ENCODE measurements around the gene FAM89B. TPM values are rescaled to one million over a fixed set of nuclear protein-coding genes. Genes with fewer than 3 reads are reported as not detected.

FAM89B gene
- total RNA-seq, 4 donors from 2014 or later = 40.8 to 55.3 (median 44.6) TPM

DNA sequence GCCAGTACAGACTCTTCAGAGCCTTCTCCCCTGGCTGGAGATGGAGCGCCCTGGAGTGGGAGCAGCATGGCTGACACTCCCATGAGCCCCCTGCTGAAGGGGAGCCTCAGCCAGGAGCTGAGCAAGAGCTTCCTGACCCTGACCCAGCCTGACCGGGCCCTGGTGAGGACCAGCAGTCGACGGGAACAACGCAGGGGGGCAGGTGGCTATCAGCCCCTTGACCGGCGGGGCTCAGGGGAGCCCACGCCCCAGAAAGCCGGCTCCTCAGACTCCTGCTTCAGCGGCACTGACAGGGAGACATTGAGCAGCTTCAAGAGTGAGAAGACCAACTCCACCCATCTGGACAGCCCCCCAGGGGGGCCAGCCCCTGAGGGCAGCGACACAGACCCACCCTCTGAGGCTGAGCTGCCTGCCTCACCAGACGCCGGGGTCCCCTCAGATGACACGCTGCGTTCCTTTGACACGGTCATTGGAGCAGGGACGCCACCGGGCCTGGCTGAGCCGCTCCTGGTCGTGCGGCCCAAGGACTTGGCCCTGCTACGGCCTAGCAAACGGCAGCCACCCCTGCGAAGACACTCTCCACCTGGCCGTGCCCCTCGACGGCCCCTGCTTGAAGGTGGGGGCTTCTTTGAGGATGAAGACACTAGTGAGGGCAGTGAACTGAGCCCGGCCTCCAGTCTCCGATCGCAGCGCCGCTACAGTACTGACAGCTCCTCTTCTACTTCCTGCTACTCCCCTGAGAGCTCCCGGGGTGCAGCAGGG lies 45.8 kb downstream of the FAM89B start:
- H3K27ac ChIP-seq = no peak overlapping the region
- H3K4me3 ChIP-seq = no peak overlapping the region
- H3K27me3 ChIP-seq = no peaks in the 10 kb centered on the region
- TF ChIP-seq, protein P1, sequence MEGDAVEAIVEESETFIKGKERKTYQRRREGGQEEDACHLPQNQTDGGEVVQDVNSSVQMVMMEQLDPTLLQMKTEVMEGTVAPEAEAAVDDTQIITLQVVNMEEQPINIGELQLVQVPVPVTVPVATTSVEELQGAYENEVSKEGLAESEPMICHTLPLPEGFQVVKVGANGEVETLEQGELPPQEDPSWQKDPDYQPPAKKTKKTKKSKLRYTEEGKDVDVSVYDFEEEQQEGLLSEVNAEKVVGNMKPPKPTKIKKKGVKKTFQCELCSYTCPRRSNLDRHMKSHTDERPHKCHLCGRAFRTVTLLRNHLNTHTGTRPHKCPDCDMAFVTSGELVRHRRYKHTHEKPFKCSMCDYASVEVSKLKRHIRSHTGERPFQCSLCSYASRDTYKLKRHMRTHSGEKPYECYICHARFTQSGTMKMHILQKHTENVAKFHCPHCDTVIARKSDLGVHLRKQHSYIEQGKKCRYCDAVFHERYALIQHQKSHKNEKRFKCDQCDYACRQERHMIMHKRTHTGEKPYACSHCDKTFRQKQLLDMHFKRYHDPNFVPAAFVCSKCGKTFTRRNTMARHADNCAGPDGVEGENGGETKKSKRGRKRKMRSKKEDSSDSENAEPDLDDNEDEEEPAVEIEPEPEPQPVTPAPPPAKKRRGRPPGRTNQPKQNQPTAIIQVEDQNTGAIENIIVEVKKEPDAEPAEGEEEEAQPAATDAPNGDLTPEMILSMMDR (IDR thresholded peaks at IDR 0.05) = no peak
- TF ChIP-seq EP300 (IDR thresholded peaks at IDR 0.05) (no peak), POLR2A (IDR thresholded peaks at IDR 0.05) (no peak)
- DNase-seq (ENCODE audit: low spot score in 2 of 2) = no peak
- H3K4me1 ChIP-seq = peaks cover 0 to 37% (median 16%) of the 10 kb centered on the region in 4 donors
- peaks cover 0 to 64% (median 21%) of the 10 kb centered on the region in 3 donors for H3K36me3 ChIP-seq
- no peaks in the 10 kb centered on the region for H3K9me3 ChIP-seq
- WGBS, 2 donors = 87 to 94% methylated on average over 17 to 23 of the region's 33 CpGs

DNA sequence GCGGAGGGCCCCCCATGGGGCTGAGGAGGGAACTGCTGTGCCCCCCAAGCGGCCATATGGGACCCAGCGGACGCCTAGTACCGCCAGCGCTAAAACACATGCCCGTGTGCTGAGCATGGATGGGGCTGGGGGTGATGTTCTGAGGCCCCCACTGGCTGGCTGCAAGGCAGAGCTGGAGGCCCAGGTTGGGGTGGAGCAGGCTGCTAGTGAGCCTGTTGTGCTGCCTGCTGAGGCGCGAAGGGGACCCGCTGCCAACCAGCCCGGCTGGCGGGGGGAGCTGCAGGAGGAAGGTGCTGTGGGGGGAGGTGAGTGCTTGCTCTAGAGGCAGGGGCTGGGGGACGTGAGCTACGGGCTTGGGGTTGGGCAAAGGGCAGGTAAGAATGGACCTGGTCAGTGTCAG lies 46.4 kb downstream of the FAM89B start:
- WGBS, 2 donors = 85 to 89% methylated on average over 12 to 14 of the region's 14 CpGs
- DNase-seq (ENCODE audit: low spot score in 2 of 2) = no peak
- Histone ChIP-seq H3K4me3 (no peak overlapping the region), H3K27ac (no peak overlapping the region), H3K4me1 (peaks cover 0 to 34% (median 11%) of the 10 kb centered on the region in 4 donors), H3K36me3 (peaks cover 0 to 70% (median 23%) of the 10 kb centered on the region in 3 donors), H3K9me3 (no peaks in the 10 kb centered on the region), H3K27me3 (no peaks in the 10 kb centered on the region)
- TF ChIP-seq POLR2A (IDR thresholded peaks at IDR 0.05) (no peak), EP300 (IDR thresholded peaks at IDR 0.05) (no peak)
- TF ChIP-seq, protein P1 (IDR thresholded peaks at IDR 0.05) = no peak

DNA sequence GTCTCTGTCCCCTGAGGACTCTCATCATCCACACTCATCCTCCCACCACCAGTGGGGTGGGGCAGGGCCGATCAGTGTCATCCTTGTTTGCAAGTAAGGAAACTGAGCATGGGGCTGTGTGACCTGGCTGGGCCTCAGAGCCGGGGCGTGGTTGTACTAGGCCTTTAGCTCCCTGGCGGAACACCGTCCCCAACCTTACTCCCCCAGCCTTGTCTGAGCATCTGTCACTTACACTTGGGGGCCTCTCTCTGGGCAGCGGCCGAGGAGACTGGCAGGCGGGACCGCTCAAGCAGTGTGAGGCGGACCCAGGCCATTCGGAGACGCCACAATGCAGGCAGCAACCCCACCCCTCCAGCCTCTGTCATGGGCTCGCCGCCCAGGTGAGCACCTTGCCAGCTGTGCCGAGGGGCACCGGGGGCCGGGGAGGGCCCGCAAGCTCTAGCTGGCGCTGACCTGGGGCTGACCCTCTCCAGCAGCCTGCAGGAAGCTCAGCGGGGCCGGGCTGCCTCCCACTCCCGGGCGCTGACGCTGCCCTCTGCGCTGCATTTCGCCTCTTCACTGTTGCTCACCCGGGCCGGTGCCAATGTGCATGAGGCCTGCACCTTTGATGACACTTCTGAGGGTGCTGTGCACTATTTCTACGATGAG lies 47.1 kb downstream of the FAM89B start:
- WGBS, 2 donors = 94 to 96% methylated on average over 14 to 24 of the region's 29 CpGs
- no peak for TF ChIP-seq EP300 (IDR thresholded peaks at IDR 0.05)
- TF ChIP-seq POLR2A (IDR thresholded peaks at IDR 0.05) = no peak
- TF ChIP-seq, protein P1 (IDR thresholded peaks at IDR 0.05) = no peak
- no peak overlapping the region for H3K27ac ChIP-seq
- no peak for DNase-seq (ENCODE audit: low spot score in 2 of 2)
- peaks cover 0 to 77% (median 30%) of the 10 kb centered on the region in 3 donors for H3K36me3 ChIP-seq
- no peaks in the 10 kb centered on the region for H3K9me3 ChIP-seq
- no peaks in the 10 kb centered on the region for H3K27me3 ChIP-seq
- H3K4me1 ChIP-seq = peaks cover 0 to 34% (median 11%) of the 10 kb centered on the region in 4 donors
- H3K4me3 ChIP-seq = no peak overlapping the region

DNA sequence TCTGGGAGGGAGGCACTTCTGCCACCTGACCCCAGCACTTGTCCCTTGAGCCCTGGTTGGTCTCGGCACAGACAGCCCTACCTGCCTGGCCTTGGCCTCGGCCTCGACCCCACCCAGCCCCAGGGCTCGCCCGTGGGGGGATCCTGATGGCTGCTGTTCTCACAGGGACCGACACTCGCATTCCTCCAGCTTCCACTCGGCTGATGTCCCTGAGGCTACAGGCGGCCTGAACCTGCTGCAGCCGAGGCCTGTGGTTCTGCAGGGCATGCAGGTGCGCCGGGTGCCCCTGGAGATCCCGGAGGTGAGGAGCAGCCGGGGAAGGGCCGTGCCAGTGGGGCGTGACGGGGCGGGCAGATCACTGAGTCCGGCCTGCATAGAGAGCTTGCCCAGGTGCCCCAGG lies 48.3 kb downstream of the FAM89B start:
- 89 to 91% methylated on average over 17 to 18 of the region's 19 CpGs for WGBS, 2 donors
- peaks cover 0 to 34% (median 11%) of the 10 kb centered on the region in 4 donors for H3K4me1 ChIP-seq
- no peaks in the 10 kb centered on the region for H3K9me3 ChIP-seq
- H3K4me3 ChIP-seq = no peak overlapping the region
- peaks cover 0 to 89% (median 39%) of the 10 kb centered on the region in 3 donors for H3K36me3 ChIP-seq
- TF ChIP-seq, protein P1 (IDR thresholded peaks at IDR 0.05) = no peak
- TF ChIP-seq EP300 (IDR thresholded peaks at IDR 0.05) = no peak
- no peak for TF ChIP-seq POLR2A (IDR thresholded peaks at IDR 0.05)
- no peak overlapping the region for H3K27ac ChIP-seq
- H3K27me3 ChIP-seq = no peaks in the 10 kb centered on the region
- DNase-seq (ENCODE audit: low spot score in 2 of 2) = no peak

DNA sequence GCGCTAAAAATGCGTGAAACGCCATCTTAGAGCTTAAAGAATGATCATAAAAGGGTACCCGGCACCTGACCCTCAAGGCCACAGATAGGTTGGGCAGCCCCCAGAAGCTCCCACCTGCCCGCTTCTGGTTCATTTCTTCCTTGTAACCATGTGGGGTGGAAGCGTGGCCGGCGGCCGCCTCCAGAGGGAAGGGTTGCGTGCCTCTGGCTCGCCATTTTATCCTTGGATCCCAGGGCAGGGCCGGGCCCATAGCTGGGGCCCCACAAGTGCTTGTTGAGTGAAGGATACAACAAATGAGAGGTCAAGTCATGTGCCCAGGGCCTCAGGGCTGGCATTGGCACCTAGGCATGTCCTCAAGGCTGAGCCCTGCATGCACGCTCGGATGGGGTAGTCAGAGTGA lies 49.1 kb downstream of the FAM89B start:
- Histone ChIP-seq H3K4me3 (no peak overlapping the region), H3K36me3 (peaks cover 0 to 97% (median 44%) of the 10 kb centered on the region in 3 donors), H3K9me3 (no peaks in the 10 kb centered on the region), H3K27me3 (no peaks in the 10 kb centered on the region), H3K27ac (no peak overlapping the region), H3K4me1 (peaks cover 0 to 35% (median 10%) of the 10 kb centered on the region in 4 donors)
- no peak for DNase-seq (ENCODE audit: low spot score in 2 of 2)
- 91 to 94% methylated on average over 14 of the region's 14 CpGs for WGBS, 2 donors
- TF ChIP-seq POLR2A (IDR thresholded peaks at IDR 0.05) (no peak), EP300 (IDR thresholded peaks at IDR 0.05) (no peak)
- TF ChIP-seq, protein P1 (IDR thresholded peaks at IDR 0.05) = no peak

All from tibial nerve (tissue), 4 donors.